NOMO-1 (cell line): ENCODE results near the gene PRR23E.

Experiments used
- DNase-seq, 2 experiments: peaks; one replicate each; lab custom pipeline; 2025; ENCODE audit not compliant: unreplicated experiment in 2 of 2; lab: John Stamatoyannopoulos, UW

PRR23E gene

GRCh38 chr3:127222163-127222562 lies 29.2 kb downstream of the PRR23E start:
- DNase-seq = no peak

GRCh38 chr3:127222664-127223063 lies 29.7 kb downstream of the PRR23E start:
- no peak for DNase-seq

GRCh38 chr3:127224118-127224517 lies 31.2 kb downstream of the PRR23E start:
- DNase-seq = peak; percentile 37 to 42

- DNase-seq = no peak
Observed at GRCh38 chr3:127226457-127226856, 33.5 kb downstream of the PRR23E start.

- DNase-seq = no peak
Observed at GRCh38 chr3:127226946-127227842, 34.3 kb downstream of the PRR23E start.

- no peak for DNase-seq
Observed at GRCh38 chr3:127228866-127229265, 35.9 kb downstream of the PRR23E start.

GRCh38 chr3:127233371-127233770 lies 40.4 kb downstream of the PRR23E start:
- DNase-seq = no peak

GRCh38 chr3:127234778-127235177 lies 41.8 kb downstream of the PRR23E start:
- no peak for DNase-seq

GRCh38 chr3:127235706-127236105 lies 42.8 kb downstream of the PRR23E start:
- no peak for DNase-seq

GRCh38 chr3:127237835-127238234 lies 44.9 kb downstream of the PRR23E start:
- DNase-seq = no peak

GRCh38 chr3:127238602-127239001 lies 45.7 kb downstream of the PRR23E start:
- no peak for DNase-seq

- DNase-seq = no peak
Observed at GRCh38 chr3:127247292-127247691, 54.4 kb downstream of the PRR23E start.
